HG02642 (cell line): ENCODE measurements around the gene PCSK6.
"Not testable (repeated sequence)": the region's sequence is repeated elsewhere in the genome, so short reads cannot be mapped to it uniquely, and the experiment has no call there.

Source experiments
- ATAC-seq: cut with Tn5 transposase; IDR thresholded peaks from one replicate; pipeline ENCODE4 v1.9.1; 2021; ENCODE audit warnings: mild to moderate bottlenecking; ENCODE audit not compliant: unreplicated experiment, poor library complexity

Gene PCSK6

GRCh38 chr15:101348643-101349042, 140.9 kb downstream of the PCSK6 start:
- no peak for ATAC-seq

- ATAC-seq, result no peak
Observed at GRCh38 chr15:101348015-101348414, 141.5 kb downstream of the PCSK6 start.

- ATAC-seq, result no peak
Observed at GRCh38 chr15:101347454-101347853, 142.1 kb downstream of the PCSK6 start.

GRCh38 chr15:101346928-101347327, 142.6 kb downstream of the PCSK6 start:
- ATAC-seq, result no peak

GRCh38 chr15:101342056-101342455, 147.5 kb downstream of the PCSK6 start:
- no peak for ATAC-seq

GRCh38 chr15:101338502-101339057, 150.9 kb downstream of the PCSK6 start:
- ATAC-seq, result no peak

GRCh38 chr15:101337976-101338375, 151.5 kb downstream of the PCSK6 start:
- no peak for ATAC-seq

GRCh38 chr15:101333907-101334789, 155.4 kb downstream of the PCSK6 start:
- not testable (repeated sequence) for ATAC-seq

GRCh38 chr15:101332061-101332467, 157.4 kb downstream of the PCSK6 start:
- no peak for ATAC-seq

- no peak for ATAC-seq
Observed at GRCh38 chr15:101329867-101330380, 159.6 kb downstream of the PCSK6 start.

- no peak for ATAC-seq
Observed at GRCh38 chr15:101329309-101329863, 160.1 kb downstream of the PCSK6 start.

GRCh38 chr15:101328001-101328400, 161.5 kb downstream of the PCSK6 start:
- ATAC-seq, result no peak

- ATAC-seq, result no peak
Observed at GRCh38 chr15:101327147-101327740, 162.3 kb downstream of the PCSK6 start.

- ATAC-seq, result no peak
Observed at GRCh38 chr15:101326462-101327146, 162.9 kb downstream of the PCSK6 start.

- no peak for ATAC-seq
Observed at GRCh38 chr15:101326026-101326315, 163.5 kb downstream of the PCSK6 start.

- no peak for ATAC-seq
Observed at GRCh38 chr15:101325263-101326025, 164.1 kb downstream of the PCSK6 start.

- no peak for ATAC-seq
Observed at GRCh38 chr15:101324524-101325177, 164.9 kb downstream of the PCSK6 start.

GRCh38 chr15:101323793-101324523, 165.5 kb downstream of the PCSK6 start:
- ATAC-seq, result no peak
